Muscle of arm (tissue), 12 donors: ENCODE data around the gene ATL3. TPM values are rescaled to one million over a fixed set of nuclear protein-coding genes. Genes with fewer than 3 reads are reported as not detected.
"Not testable (repeated sequence)": the region's sequence is repeated elsewhere in the genome, so short reads cannot be mapped to it uniquely, and the experiment has no call there.

ENCODE experiments used
- DNase-seq: peaks from one replicate; pipeline ENCODE4 v3.0.0-alpha.2; 2013
- polyA plus RNA-seq, 12 donors: library from polyadenylated mRNA; unstranded; fragments of 120-200 nt; gene quantifications; one replicate each; pipeline ENCODE4 v1.2.1, GENCODE V29; 2013; ENCODE audit not compliant: insufficient read length in 12 of 12

ATL3 gene
- polyA plus RNA-seq, 12 donors, result 15.0 to 25.8 (median 17.8) TPM; not detected in 1

- peak; percentile 28 for DNase-seq
Observed at GRCh38 chr11:63683133-63683991, 12.2 kb upstream of the ATL3 start.

- DNase-seq, result peak; percentile 53
Observed at GRCh38 chr11:63682066-63683021, 11.2 kb upstream of the ATL3 start.

DNA sequence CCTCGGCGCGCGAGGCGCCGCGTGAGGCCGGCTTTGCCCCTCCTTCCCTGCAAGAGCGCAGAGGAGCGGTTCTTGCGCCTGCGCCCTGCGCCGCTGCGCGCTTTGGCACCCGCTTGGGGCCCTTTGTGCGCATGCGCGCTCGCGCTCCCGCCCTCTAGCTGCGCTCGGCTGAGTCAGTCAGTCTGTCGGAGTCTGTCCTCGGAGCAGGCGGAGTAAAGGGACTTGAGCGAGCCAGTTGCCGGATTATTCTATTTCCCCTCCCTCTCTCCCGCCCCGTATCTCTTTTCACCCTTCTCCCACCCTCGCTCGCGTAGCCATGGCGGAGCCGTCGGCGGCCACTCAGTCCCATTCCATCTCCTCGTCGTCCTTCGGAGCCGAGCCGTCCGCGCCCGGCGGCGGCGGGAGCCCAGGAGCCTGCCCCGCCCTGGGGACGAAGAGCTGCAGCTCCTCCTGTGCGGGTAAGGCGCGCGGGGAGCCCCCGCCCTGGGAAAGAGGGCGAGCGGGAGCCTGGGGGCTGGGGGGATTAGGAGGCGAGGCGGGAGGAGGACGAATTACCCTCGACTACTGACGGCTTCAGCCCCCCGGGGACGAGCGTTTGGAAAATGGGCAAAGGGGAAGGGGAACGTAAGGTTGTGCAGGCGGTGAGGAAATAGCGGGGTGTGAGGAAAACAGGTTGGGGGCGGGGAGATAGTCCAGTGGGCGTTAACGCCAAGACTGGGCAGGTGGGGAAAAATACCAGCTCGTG lies 10.3 kb upstream of the ATL3 start, which contains the start of gene RTN3:
TSS of gene RTN3 (plus strand) at position 180 of the 745 bp plus-strand sequence. CDS start at position 317, 137 bp downstream.
- peak; percentile 99 for DNase-seq

DNA sequence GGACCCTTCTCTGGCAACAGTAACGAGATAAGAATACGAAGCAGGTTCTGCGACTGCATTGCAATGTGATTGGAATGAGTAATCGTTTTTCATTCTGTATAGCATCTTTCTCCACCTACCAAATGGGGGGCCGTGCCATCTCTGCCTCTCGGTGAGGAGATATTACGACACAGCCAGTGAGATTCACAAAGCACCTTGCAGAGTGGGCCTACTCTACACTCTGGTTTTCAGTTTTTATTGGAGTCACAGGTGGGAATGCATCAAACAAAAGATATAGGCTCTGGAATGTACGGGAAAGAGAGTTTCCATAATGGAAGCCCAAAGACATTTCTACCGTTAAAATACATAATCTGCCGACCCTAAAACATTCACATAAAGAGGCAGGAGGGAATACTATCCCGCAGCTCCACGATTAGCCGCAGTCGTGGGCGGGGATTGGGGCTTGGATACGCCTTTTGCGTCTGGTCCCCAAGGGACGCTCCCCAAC lies 9.7 kb upstream of the ATL3 start:
- no peak for DNase-seq

DNA sequence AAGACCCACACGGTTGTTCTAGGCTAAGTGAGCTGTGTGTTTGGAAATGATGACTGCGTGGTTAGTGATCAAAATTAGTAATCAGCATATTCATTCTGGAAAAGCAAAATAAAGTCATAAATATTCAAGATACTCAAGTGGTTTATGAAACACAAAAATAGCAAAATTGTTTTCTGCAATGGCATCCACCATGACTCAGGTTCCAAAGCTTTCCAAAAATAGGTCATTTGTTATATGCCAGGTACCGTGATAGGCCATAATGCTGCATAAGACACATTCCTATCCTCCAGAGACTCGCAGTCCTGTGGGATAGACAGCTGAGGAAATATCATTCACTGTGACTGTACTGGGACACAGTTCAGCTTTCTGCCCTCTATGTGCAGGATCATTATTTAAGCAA lies 2.4 kb upstream of the ATL3 start:
- no peak for DNase-seq

DNA sequence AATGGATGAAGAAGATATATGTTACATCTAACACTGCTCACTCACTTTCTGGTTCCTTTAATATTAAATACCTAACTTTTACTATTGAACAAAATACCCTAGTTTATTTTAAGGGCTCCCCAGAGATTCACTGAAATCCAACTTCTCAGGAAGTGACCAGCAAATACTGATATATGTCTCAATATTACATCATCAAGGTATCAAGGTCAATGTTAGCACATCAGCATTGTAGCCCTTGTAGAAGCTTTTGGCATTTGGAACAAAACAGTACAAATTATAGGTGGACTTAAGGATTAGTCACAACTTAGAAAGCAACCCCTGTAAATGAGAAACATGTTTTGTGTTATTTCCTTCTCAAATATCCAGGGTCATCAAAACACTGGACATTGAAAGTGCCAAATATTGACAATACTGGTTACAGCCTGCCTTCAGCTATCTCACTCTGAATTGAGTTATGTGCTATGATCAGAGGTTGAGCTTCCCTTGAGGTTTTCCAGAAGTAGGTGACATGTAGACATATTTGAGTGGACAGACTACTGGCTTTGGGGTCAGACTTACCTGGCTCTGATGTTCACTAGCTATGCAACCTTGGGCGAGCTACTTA lies 1.9 kb upstream of the ATL3 start:
- DNase-seq, result no peak

DNA sequence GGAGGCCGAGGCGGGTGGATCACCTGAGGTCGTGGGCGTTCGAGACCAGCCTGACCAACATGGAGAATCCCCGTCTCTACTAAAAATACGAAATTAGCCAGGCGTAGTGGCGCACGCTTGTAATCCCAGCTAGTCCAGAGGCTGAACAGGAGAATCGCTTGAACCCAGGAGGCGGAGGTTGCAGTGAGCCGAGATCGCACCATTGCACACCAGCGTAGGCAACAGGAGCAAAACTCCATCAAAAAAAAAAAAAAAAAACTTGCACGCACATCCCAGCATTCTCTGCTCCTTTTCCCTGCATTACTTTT lies 934 bp upstream of the ATL3 start:
- no peak for DNase-seq

DNA sequence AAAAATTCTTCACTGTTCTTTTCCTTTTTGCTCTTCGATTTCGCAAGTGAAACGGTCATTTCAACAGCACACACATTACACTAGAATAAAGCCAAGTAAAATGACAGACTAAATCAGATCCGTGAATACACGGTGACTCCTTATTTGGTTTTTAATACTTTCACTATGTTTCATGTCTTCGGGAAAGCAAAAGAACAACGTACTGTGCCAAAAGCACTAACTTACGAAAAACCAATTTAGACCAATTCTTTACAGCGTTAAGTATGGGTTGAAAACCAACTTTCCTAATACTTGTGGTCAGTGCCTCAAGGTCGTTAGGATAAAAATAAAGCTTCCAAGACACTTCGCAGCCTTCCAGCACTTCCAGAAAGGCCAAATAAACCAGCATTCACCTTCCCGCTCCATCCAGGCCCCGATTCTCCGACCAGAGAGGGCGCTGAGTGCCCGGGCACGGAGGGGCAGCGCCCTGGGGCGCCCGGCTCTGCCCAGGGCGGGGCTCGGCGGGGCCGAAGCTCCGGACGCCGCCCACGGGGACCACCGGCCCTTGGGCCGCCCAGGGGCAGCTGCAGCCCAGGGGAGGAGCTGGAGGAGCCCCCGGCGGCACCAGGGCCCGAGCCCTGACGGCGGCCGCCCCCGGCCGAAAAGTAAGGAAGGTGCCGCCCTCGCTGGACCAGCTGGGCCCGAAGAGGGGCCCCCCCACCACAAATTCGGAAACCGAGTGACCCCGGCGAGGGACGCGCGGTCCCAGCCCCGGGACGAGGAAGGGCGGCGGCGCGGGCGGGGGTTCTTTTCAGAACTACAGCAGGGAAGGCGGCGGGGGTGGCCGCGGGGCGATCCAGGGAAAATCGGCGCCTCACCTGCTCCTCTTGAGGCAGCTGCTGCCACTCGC lies 499 bp downstream of the ATL3 start:
- DNase-seq, result peak; percentile 58

DNA sequence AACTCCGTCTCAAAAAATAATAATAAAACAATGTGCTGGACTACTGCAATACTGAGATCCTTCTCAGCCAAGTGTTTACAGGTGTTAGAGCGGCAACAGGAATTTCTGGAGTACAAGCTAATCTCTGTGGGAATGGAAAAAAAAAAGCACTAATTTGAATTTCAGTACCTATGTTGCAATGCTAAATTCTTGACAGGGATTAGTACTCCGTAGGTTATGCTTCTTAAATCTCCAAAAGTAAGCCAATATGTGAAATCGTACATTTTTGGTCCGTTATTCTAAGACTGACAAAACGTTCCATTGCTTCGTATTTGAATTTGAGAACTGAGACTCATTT lies 1.1 kb downstream of the ATL3 start:
- no peak for DNase-seq

DNA sequence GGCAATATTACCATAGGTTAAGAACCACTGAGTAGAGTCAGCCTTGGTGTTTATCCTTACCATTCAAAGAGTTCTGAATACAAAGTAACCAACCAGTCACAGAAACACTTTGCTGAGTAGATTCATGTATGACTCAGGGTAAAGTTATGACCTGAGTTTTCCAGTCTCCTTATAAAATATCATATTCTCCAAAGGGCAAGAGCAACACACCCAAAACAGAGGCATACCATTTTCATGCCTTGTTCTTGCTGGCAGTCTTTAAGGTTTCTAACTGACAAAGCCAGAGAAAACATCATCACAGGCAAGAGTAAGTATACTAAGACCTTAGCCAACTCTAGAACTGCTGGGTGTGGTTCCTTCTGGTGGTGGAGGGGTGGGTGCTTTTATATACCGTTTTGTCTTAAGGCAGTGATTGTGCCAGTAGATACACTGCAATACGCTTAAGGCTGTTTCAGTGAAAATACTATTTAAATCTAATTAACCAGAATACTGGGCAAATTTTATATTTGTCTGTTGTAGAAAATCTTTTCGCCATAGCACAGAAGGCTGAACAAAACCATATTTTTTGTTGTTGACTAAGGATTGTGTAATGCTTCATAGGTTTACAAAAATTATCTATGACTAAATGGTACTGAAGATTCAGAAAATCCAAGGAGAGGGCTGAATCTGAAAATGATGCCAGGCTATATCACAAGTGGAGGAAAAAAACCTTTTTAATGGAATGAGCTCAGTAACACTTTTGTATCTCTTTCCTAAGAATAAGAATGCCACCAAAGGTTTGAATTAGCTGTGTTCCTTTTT lies 3.0 kb downstream of the ATL3 start:
- DNase-seq, result no peak

DNA sequence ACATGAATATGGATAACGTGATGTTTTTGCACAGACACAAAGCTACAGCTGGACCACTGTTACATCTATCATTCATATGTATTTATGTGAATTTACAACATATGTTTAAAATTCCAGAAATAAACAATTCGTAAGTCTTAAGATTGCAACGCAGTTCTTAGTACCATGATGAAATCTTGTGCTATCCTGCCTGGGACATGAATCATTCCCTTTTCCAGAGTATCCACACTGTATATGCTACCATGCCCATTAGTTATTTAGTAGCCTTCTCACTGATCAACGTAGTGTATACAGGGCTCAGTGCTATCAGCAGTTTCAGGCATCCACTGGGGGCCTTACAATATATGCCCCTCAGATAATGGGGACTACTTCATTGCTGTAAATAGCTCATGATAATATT lies 4.3 kb downstream of the ATL3 start:
- DNase-seq, result no peak

- DNase-seq, result no peak
Observed at GRCh38 chr11:63663809-63664208, 7.4 kb downstream of the ATL3 start.

- DNase-seq, result no peak
Observed at GRCh38 chr11:63660972-63661371, 10.2 kb downstream of the ATL3 start.

GRCh38 chr11:63652671-63653070 lies 18.5 kb downstream of the ATL3 start:
- no peak for DNase-seq

DNA sequence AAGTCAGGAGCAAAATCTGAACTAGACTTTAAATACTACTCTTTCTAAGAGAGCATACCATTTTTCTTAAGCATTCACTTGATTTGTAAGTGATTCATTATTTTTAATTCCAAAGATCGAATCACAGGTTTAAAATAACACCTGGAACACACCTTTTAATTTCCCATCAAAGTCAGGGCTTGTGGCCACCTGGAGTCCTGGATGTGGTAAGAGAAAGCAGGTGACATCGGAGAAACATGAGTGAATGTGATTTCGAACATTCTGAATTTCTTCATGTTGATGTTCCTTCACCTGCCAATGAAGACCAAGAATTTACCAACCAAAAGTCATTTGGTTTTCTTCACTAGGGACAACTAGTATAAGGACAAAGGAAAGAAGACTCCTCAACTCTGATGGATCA lies 28.0 kb downstream of the ATL3 start:
- DNase-seq, result no peak

GRCh38 chr11:63641727-63642126 lies 29.4 kb downstream of the ATL3 start:
- DNase-seq, result no peak

DNA sequence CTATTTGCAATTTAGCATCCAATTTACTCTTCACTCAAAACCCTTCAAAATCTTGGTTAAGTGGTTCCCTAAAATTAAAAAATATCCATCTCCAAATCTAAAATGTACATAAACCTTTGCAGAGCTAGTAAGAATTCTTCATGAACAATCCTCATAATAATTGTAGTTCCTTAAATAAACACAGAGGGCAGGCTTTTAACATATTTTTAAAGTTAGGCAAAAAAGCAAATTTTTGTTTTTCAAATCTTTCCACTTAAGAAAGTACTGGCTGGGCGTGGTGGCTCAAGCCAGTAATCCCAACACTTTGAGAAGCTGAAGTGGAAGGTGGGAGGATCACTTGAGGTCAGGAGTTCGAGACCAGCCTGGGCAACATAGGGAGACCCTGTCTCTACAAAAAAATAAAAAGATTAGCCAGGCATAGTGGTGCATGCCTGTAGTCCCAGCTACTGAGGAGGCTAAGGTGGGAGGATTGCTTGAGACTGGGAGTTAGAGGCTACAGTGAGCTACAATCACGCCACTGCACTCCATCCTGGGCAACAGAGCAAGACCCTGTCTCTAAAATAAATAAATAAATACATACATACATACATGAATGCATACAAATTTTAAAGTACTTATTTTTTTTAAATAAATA lies 31.9 kb downstream of the ATL3 start:
- DNase-seq, result no peak

DNA sequence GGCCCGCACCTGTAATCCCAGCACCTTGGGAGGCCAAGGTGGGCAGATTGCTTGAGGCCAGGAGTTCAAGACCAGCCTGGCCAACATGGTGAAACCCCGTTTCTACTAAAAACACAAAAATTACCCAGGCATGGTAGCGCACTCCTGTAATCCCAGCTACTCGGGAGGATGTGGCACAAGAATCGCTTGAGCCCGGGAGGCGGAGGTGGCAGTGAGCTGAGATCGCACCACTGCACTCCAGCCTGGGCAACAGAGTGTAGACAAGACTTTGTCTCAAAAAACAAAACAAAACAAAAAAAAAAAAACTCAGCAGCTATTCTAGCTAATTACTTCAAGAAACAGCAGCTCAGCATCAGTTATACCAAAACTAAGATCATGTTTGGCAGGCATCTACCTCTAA lies 32.7 kb downstream of the ATL3 start:
- DNase-seq, result not testable (repeated sequence)
